A549 (cell line): ENCODE data around the gene VNN1. TPM values are rescaled to one million over a fixed set of nuclear protein-coding genes. Genes with fewer than 3 reads are reported as not detected.

Source experiments
- ATAC-seq, 2 experiments: fragments of 200-7000 bp in 1 of 2; fragments of >200 bp in 1 of 2; cut with Nextera tagmentation in 1 of 2; cut with Tn5 transposase in 1 of 2; 3 replicates each; pipeline versions ENCODE4 v1.8.0 to v1.9.1; 2018 to 2020; ENCODE audit warnings: mild to moderate bottlenecking in 1 of 2, moderate library complexity in 1 of 2
- CTCF ChIA-PET: fragments of 300-600 bp; sonication (Branson Sonifier 250); formaldehyde crosslinking; extraction: SDS; loops from one replicate; lab custom pipeline; 2021; ENCODE audit warnings: antibody characterized with exemption, inconsistent platforms; lab: Yijun Ruan, JAX
- POLR2A ChIA-PET: fragments of 350-600 bp; formaldehyde crosslinking; extraction: SDS; loops from one replicate; lab custom pipeline; 2021; ENCODE audit warnings: antibody characterized with exemption, inconsistent platforms; lab: Yijun Ruan, JAX
- DNase-seq, 2 experiments: peaks; one replicate each; pipeline versions ENCODE4 v3.0.0 to v3.0.0-alpha.2; 2011 to 2016; ENCODE audit warnings: low read depth in 1 of 2, low spot score in 1 of 2
- FAIRE-seq: peaks from 2 replicates; lab custom pipeline; 2011; peaks lifted over from hg19 to GRCh38; lab: Jason Lieb, UNC
- H3K27ac ChIP-seq, 2 experiments: fragments of >200 bp; sonication (Bioruptor Twin); formaldehyde crosslinking; 3 replicates each; pipeline ENCODE4 v1.5.1; 2016 to 2017
- H3K4me1 ChIP-seq: fragments of >200 bp; sonication (Bioruptor Twin); formaldehyde crosslinking; 3 replicates; pipeline ENCODE4 v1.6.1; 2016
- H3K4me2 ChIP-seq: fragments of >200 bp; sonication (Bioruptor Twin); formaldehyde crosslinking; 3 replicates; pipeline ENCODE4 v1.6.1; 2016
- H3K4me3 ChIP-seq: fragments of >200 bp; sonication (Bioruptor Twin); formaldehyde crosslinking; 3 replicates; pipeline ENCODE4 v1.5.1; 2016
- H3K9me3 ChIP-seq: fragments of >200 bp; sonication (Bioruptor Twin); formaldehyde crosslinking; 3 replicates; pipeline ENCODE4 v1.6.1; 2016
- CBX8 ChIP-seq: fragments of 200-600 bp; sonication (generic); IDR thresholded peaks from 2 replicates; pipeline ENCODE4 v1.6.1; 2016
- CEBPB ChIP-seq, 2 experiments: fragments of >200 bp in 1 of 2; sonication (Bioruptor Twin) in 1 of 2; formaldehyde crosslinking in 1 of 2; IDR thresholded peaks; 2 replicates each; pipeline ENCODE4 v1.6.1; 2012 to 2016
- CHD2 ChIP-seq: fragments of 150-350 bp; IDR thresholded peaks from 2 replicates; pipeline ENCODE4 v1.6.1; 2014; ENCODE audit warnings: low read length; ENCODE audit not compliant: partially characterized antibody
- CHD4 ChIP-seq: fragments of 200-600 bp; sonication (generic); IDR thresholded peaks from 2 replicates; pipeline ENCODE4 v1.6.1; 2016; ENCODE audit warnings: antibody characterized with exemption, mild to moderate bottlenecking, borderline replicate concordance
- EHMT2 ChIP-seq: fragments of 200-600 bp; sonication (generic); IDR thresholded peaks from 2 replicates; pipeline ENCODE4 v1.6.1; 2016; ENCODE audit warnings: antibody characterized with exemption, low read depth, mild to moderate bottlenecking, moderate library complexity
- FOSB ChIP-seq: fragments of 250-450 bp; sonication (Bioruptor Pico); IDR thresholded peaks from 2 replicates; pipeline ENCODE4 v1.5.0; 2020; ENCODE audit warnings: mild to moderate bottlenecking, moderate library complexity
- FOSL2 ChIP-seq, 2 experiments: fragments of 450-650 bp in 1 of 2; fragments of >200 bp in 1 of 2; sonication (Bioruptor Twin) in 1 of 2; formaldehyde crosslinking; IDR thresholded peaks; 2 replicates each; pipeline versions ENCODE4 v1.5.0 to v1.6.1; 2016 to 2020; ENCODE audit warnings: mild to moderate bottlenecking in 1 of 2, moderate library complexity in 1 of 2
- GATA3 ChIP-seq: IDR thresholded peaks from 2 replicates; pipeline ENCODE4 v1.6.1; 2012; ENCODE audit warnings: borderline replicate concordance
- HDAC2 ChIP-seq: fragments of 200-600 bp; sonication (generic); IDR thresholded peaks from 2 replicates; pipeline ENCODE4 v1.6.1; 2016
- HEYL ChIP-seq: fragments of 250-450 bp; sonication (Bioruptor Pico); IDR thresholded peaks from 2 replicates; pipeline ENCODE4 v1.8.0; 2021; ENCODE audit warnings: mild to moderate bottlenecking, moderate library complexity
- HMGXB4 ChIP-seq: fragments of 250-450 bp; sonication (Bioruptor Pico); IDR thresholded peaks from 2 replicates; pipeline ENCODE4 v1.5.0; 2021; ENCODE audit warnings: mild to moderate bottlenecking, moderate library complexity, borderline replicate concordance
- HOXA7 ChIP-seq: fragments of 250-450 bp; sonication (Bioruptor Pico); IDR thresholded peaks from 2 replicates; pipeline ENCODE4 v1.5.0; 2020; ENCODE audit warnings: mild to moderate bottlenecking, moderate library complexity
- HOXB13 ChIP-seq: fragments of 250-450 bp; sonication (Bioruptor Pico); IDR thresholded peaks from 2 replicates; pipeline ENCODE4 v1.5.0; 2020; ENCODE audit warnings: low read depth, mild to moderate bottlenecking, moderate library complexity
- HOXB5 ChIP-seq: fragments of 250-450 bp; sonication (Bioruptor Pico); IDR thresholded peaks from 2 replicates; pipeline ENCODE4 v1.5.0; 2020; ENCODE audit warnings: mild to moderate bottlenecking, moderate library complexity
- JUN ChIP-seq, 2 experiments: fragments of >200 bp; sonication (Bioruptor Twin); formaldehyde crosslinking; IDR thresholded peaks; 2 replicates in 1 of 2; 3 replicates in 1 of 2; pipeline ENCODE4 v1.6.1; 2016 to 2017
- JUNB ChIP-seq: fragments of >200 bp; sonication (Bioruptor Twin); formaldehyde crosslinking; IDR thresholded peaks from 2 replicates; pipeline ENCODE4 v1.6.1; 2016
- KDM1A ChIP-seq: fragments of 200-600 bp; sonication (generic); IDR thresholded peaks from 2 replicates; pipeline ENCODE4 v1.6.1; 2016; ENCODE audit warnings: low read depth, mild to moderate bottlenecking
- MAZ ChIP-seq: fragments of 150-350 bp; IDR thresholded peaks from 2 replicates; pipeline ENCODE4 v1.6.1; 2014; ENCODE audit warnings: antibody characterized with exemption, low read depth, low read length, borderline replicate concordance
- MYC ChIP-seq: IDR thresholded peaks from 2 replicates; pipeline ENCODE4 v1.6.1; 2012; ENCODE audit warnings: mild to moderate bottlenecking, inconsistent platforms, low read length, improper control_type of control experiment, borderline replicate concordance
- NFE2L2 ChIP-seq: fragments of 150-350 bp; conservative IDR thresholded peaks from 2 replicates; pipeline ENCODE4 v1.6.1; 2014; ENCODE audit warnings: low read length
- NPAS2 ChIP-seq: fragments of 250-450 bp; sonication (Bioruptor Pico); IDR thresholded peaks from 2 replicates; pipeline ENCODE4 v1.8.0; 2022; ENCODE audit warnings: mild to moderate bottlenecking, moderate library complexity, borderline replicate concordance
- PHF8 ChIP-seq: fragments of 200-600 bp; sonication (generic); IDR thresholded peaks from 2 replicates; pipeline ENCODE4 v1.6.1; 2016; ENCODE audit warnings: low read depth, mild to moderate bottlenecking, antibody characterized with exemption, moderate library complexity, borderline replicate concordance
- POLR2A ChIP-seq: IDR thresholded peaks from 2 replicates; pipeline ENCODE4 v1.6.1; 2012; ENCODE audit warnings: mild to moderate bottlenecking, low read length
- RCOR1 ChIP-seq: fragments of 150-350 bp; IDR thresholded peaks from 2 replicates; pipeline ENCODE4 v1.6.1; 2014; ENCODE audit warnings: antibody characterized with exemption, low read length, low read depth
- RFX5 ChIP-seq: fragments of 450-650 bp; IDR thresholded peaks from 2 replicates; pipeline ENCODE4 v1.7.1; 2014; ENCODE audit warnings: antibody characterized with exemption, mild to moderate bottlenecking, moderate library complexity
- RNF2 ChIP-seq: fragments of 200-600 bp; sonication (generic); IDR thresholded peaks from 2 replicates; pipeline ENCODE4 v1.6.1; 2016; ENCODE audit warnings: low read depth, mild to moderate bottlenecking, antibody characterized with exemption, moderate library complexity, borderline replicate concordance
- SREBF2 ChIP-seq: fragments of 450-650 bp; IDR thresholded peaks from 2 replicates; pipeline ENCODE4 v1.6.1; 2014; ENCODE audit warnings: mild to moderate bottlenecking, moderate library complexity
- TP53 ChIP-seq: fragments of 250-450 bp; sonication (Bioruptor Pico); IDR thresholded peaks from 2 replicates; pipeline ENCODE4 v1.5.0; 2021; ENCODE audit warnings: mild to moderate bottlenecking, moderate library complexity
- ZFP36 ChIP-seq: fragments of 450-650 bp; IDR thresholded peaks from 2 replicates; pipeline ENCODE4 v1.6.1; 2014; ENCODE audit warnings: borderline replicate concordance; ENCODE audit not compliant: partially characterized antibody
- ZNF302 ChIP-seq: fragments of 250-450 bp; sonication (Bioruptor Pico); IDR thresholded peaks from 2 replicates; pipeline ENCODE4 v1.9.0; 2021; ENCODE audit warnings: inconsistent platforms, mild to moderate bottlenecking, moderate library complexity
- ZSCAN20 ChIP-seq: fragments of 250-450 bp; sonication (Bioruptor Pico); IDR thresholded peaks from 2 replicates; pipeline ENCODE4 v1.8.0; 2022; ENCODE audit warnings: mild to moderate bottlenecking, moderate library complexity
- WGBS: methylation state at CpG from one replicate; pipeline ENCODE4 v1.1.6; 2017; ENCODE audit errors: missing lambda C conversion rate; 5-methylcytosine and 5-hydroxymethylcytosine counted together
- polyA plus RNA-seq, 4 experiments: library from polyadenylated mRNA; depleted of rRNA in 3 of 4; stranded (reverse); fragments of >200 nt; fragmentation: RNase III in 1 of 4; extraction: RNeasy Plus Mini Kit Qiagen cat#74134 plus additional on column Dnase treatment in 1 of 4; gene quantifications; 2 replicates in 3 of 4; 3 replicates in 1 of 4; pipeline ENCODE4 v1.2.3, GENCODE V29; 2011 to 2017
- TF ChIP-seq, protein P1 (sequence below): IDR thresholded peaks from 2 replicates; pipeline ENCODE4 v1.6.1; 2012

VNN1 gene
- polyA plus RNA-seq, 2 of the 4 experiments (the other 2 are of a cell fraction): 0.03 to 0.09 TPM

- 74% methylated on average over 8 of the region's 8 CpGs for WGBS
- FAIRE-seq: no peak
Measured at GRCh38 chr6:132750455-132751248, 36.8 kb upstream of the VNN1 start.

DNA sequence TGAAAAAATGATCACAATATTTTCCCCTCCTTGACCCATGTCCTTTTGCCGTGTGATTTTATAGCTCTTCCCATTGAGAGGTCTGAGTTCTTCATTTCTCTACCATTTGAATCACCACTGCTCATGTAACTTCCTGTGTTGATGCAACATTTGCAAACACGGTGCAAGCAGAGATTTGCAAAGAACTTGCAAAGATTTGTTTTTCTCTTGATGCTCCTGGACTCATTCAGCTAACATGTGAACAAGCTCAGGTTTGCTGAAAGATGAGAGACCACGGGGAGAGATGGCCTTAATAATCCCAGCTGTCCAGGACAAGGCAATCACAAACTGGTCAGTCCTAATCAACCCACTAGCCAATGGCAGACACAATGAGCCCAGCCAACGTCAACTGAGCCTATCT, 35.3 kb upstream of the VNN1 start:
- 31% methylated on average over 4 of the region's 4 CpGs for WGBS
- Histone ChIP-seq H3K4me3 (no peak overlapping the region), H3K9me3 (no peaks in the 10 kb centered on the region), H3K4me2 (no peak overlapping the region), H3K27ac (no peak overlapping the region), H3K4me1 (no peaks in the 10 kb centered on the region)
- FAIRE-seq (no peak), ATAC-seq (no peak), DNase-seq (no peak)
- ChIA-PET POLR2A (no interaction called here), CTCF (interaction anchor here (0.8 to 1.2 kb wide), 2 partner anchors 15 to 27 kb away, joined by 3 read pairs; no protein-coding TSS in a partner anchor)
- TF ChIP-seq GATA3 (no peak), JUN (IDR thresholded peaks at IDR 0.05) (no peak), FOSL2 (IDR thresholded peaks at IDR 0.05) (no peak), FOSL2 (CRISPR knock-in tag; IDR thresholded peaks at IDR 0.05) (no peak), HEYL (no peak), NFE2L2 (no peak), HDAC2 (no peak), CHD2 (no peak), HOXA7 (CRISPR knock-in tag) (no peak), HMGXB4 (CRISPR knock-in tag) (no peak), EHMT2 (no peak), PHF8 (no peak), CBX8 (no peak), NPAS2 (CRISPR knock-in tag) (no peak), ZSCAN20 (CRISPR knock-in tag) (no peak), MYC (no peak), CEBPB (IDR thresholded peaks at IDR 0.05) (no peak), MAZ (no peak), KDM1A (no peak), JUNB (no peak)
- TF ChIP-seq, protein P1, sequence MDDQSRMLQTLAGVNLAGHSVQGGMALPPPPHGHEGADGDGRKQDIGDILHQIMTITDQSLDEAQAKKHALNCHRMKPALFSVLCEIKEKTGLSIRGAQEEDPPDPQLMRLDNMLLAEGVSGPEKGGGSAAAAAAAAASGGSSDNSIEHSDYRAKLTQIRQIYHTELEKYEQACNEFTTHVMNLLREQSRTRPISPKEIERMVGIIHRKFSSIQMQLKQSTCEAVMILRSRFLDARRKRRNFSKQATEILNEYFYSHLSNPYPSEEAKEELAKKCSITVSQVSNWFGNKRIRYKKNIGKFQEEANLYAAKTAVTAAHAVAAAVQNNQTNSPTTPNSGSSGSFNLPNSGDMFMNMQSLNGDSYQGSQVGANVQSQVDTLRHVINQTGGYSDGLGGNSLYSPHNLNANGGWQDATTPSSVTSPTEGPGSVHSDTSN: no peak

More at GRCh38 chr6:132750455-132751248, 36.8 kb upstream of the VNN1 start:
- Histone ChIP-seq H3K4me1 (no peaks in the 10 kb centered on the region), H3K27ac (no peak overlapping the region), H3K4me3 (no peak overlapping the region), H3K4me2 (no peak overlapping the region), H3K9me3 (no peaks in the 10 kb centered on the region)
- no peak for ATAC-seq
- TF ChIP-seq JUN (IDR thresholded peaks at IDR 0.05) (no peak), POLR2A (no peak), HOXB13 (CRISPR knock-in tag) (no peak)
- ChIA-PET POLR2A (no interaction called here), CTCF (interaction anchor here (0.6 to 0.7 kb wide), 2 partner anchors 10 to 13 kb away, joined by 3 to 5 read pairs; no protein-coding TSS in a partner anchor)
- no peak for DNase-seq

DNA sequence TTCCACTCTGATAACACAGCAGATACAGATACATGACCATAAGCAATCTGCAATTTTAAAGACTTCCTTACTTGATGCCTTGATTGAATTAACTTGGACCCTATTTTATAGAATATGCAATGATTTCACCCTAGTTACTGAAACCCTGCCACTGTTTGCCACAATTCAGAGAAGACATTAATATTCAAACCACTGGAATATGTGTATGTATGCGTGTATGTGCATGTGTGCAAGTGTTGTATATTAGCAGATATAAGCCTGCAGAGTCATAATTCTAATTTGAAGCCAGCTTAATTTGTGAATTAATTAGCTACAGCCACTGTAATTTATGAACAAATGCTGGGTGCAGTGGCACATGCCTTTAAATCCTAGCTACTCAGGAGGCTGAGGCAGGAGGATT, 34.6 kb upstream of the VNN1 start:
- H3K4me2 ChIP-seq: no peak overlapping the region
- CTCF ChIA-PET: interaction anchor here (1.2 kb wide), 1 partner anchor 14 kb away, joined by 3 read pairs; no protein-coding TSS in a partner anchor
- no peak for DNase-seq
- POLR2A ChIA-PET: no interaction called here
- H3K27ac ChIP-seq: no peak overlapping the region
- no peaks in the 10 kb centered on the region for H3K9me3 ChIP-seq
- ATAC-seq: no peak
- no peak overlapping the region for H3K4me3 ChIP-seq
- 91% methylated on average over 1 of the region's 1 CpG for WGBS
- H3K4me1 ChIP-seq: no peaks in the 10 kb centered on the region
- no peak for FAIRE-seq
- TF ChIP-seq CHD4 (no peak), MAZ (no peak), HOXB13 (CRISPR knock-in tag) (no peak), GATA3 (no peak), RFX5 (no peak), HOXB5 (CRISPR knock-in tag) (no peak), RCOR1 (no peak), KDM1A (no peak), TP53 (no peak), ZNF302 (CRISPR knock-in tag) (no peak), RNF2 (no peak), SREBF2 (no peak), FOSB (CRISPR knock-in tag) (no peak), ZFP36 (no peak)
- TF ChIP-seq, protein P1: no peak
